HepG2 (cell line): Measurements from ENCODE around the gene PTPN14. TPM values are rescaled to one million over a fixed set of nuclear protein-coding genes. Genes with fewer than 3 reads are reported as not detected.
A peak's percentile ranks its signal among the peaks of the same experiment; 100 is the strongest.

Experiments
- ATM ChIP-seq: fragments of 450-650 bp; IDR thresholded peaks from 2 replicates; pipeline ENCODE4 v1.7.1; 2017; ENCODE audit warnings: mild to moderate bottlenecking, borderline replicate concordance
- ETV5 ChIP-seq: IDR thresholded peaks from 2 replicates; pipeline ENCODE4 v1.6.1; 2018; ENCODE audit warnings: missing biosample characterization, missing genetic modification reagents, inconsistent platforms, borderline replicate concordance
- HOXD1 ChIP-seq: sonication (generic); formaldehyde crosslinking; IDR thresholded peaks from 2 replicates; pipeline ENCODE4 v1.5.0; 2020; ENCODE audit warnings: missing genetic modification reagents
- MEIS2 ChIP-seq: sonication (generic); formaldehyde crosslinking; IDR thresholded peaks from 2 replicates; pipeline ENCODE4 v1.9.0; 2021; ENCODE audit warnings: mild to moderate bottlenecking, missing genetic modification reagents
- NR1H2 ChIP-seq: sonication (generic); formaldehyde crosslinking; IDR thresholded peaks from 2 replicates; pipeline ENCODE4 v1.8.1; 2022; ENCODE audit warnings: low read depth, missing genetic modification reagents, borderline replicate concordance
- PAWR ChIP-seq: sonication (generic); formaldehyde crosslinking; IDR thresholded peaks from 2 replicates; pipeline ENCODE4 v1.4.0; 2020; ENCODE audit warnings: missing genetic modification reagents, mild to moderate bottlenecking, borderline replicate concordance
- RARA ChIP-seq: IDR thresholded peaks from 2 replicates; pipeline ENCODE4 v1.6.1; 2016; ENCODE audit warnings: missing genetic modification reagents, missing compliant biosample characterization
- SP4 ChIP-seq: sonication (generic); formaldehyde crosslinking; IDR thresholded peaks from 2 replicates; pipeline ENCODE4 v1.8.1; 2023; ENCODE audit warnings: mild to moderate bottlenecking, missing genetic modification reagents
- ZNF329 ChIP-seq: sonication (generic); formaldehyde crosslinking; IDR thresholded peaks from 2 replicates; pipeline ENCODE4 v1.9.0; 2021; ENCODE audit warnings: low read depth, mild to moderate bottlenecking, missing genetic modification reagents
- ZNF343 ChIP-seq: sonication (generic); formaldehyde crosslinking; IDR thresholded peaks from 2 replicates; pipeline ENCODE4 v1.4.0; 2020; ENCODE audit warnings: mild to moderate bottlenecking, missing genetic modification reagents
- ZNF431 ChIP-seq: sonication (generic); formaldehyde crosslinking; IDR thresholded peaks from 2 replicates; pipeline ENCODE4 v1.9.0; 2022; ENCODE audit warnings: missing genetic modification reagents, low read depth, mild to moderate bottlenecking, borderline replicate concordance
- ZNF577 ChIP-seq: sonication (generic); formaldehyde crosslinking; IDR thresholded peaks from 2 replicates; pipeline ENCODE4 v1.4.0; 2020; ENCODE audit warnings: mild to moderate bottlenecking, low read depth, missing genetic modification reagents, borderline replicate concordance
- ZNF644 ChIP-seq: IDR thresholded peaks from 2 replicates; pipeline ENCODE4 v1.6.1; 2016; ENCODE audit warnings: low read depth
- polyA plus RNA-seq, 8 experiments: library from polyadenylated mRNA; depleted of rRNA in 3 of 8; stranded (reverse) in 7 of 8; unstranded in 1 of 8; fragments of >200 nt; fragmentation: Illumina TruSeq in 4 of 8; extraction: Trizol in 4 of 8; gene quantifications; 2 replicates each; pipeline versions ENCODE4 v1.2.1 to v1.2.3, GENCODE V29; 2011 to 2016; ENCODE audit warnings: low read depth in 4 of 8, missing spikeins in 1 of 8, mixed read lengths in 1 of 8; ENCODE audit not compliant: insufficient read depth in 1 of 8
- total RNA-seq, 5 experiments: library from RNA; depleted of rRNA; stranded (reverse); fragments of >200 nt; fragmentation: Illumina TruSeq; extraction: Trizol; gene quantifications; 2 replicates each; pipeline ENCODE4 v1.2.3, GENCODE V29; 2016; ENCODE audit warnings: low read depth in 1 of 5
- TF ChIP-seq, protein P1 (sequence below): sonication (generic); formaldehyde crosslinking; conservative IDR thresholded peaks from 2 replicates; pipeline ENCODE4 v1.4.0; 2020; ENCODE audit warnings: mild to moderate bottlenecking, missing genetic modification reagents, moderate library complexity
- TF ChIP-seq, protein P2 (sequence below): sonication (generic); formaldehyde crosslinking; IDR thresholded peaks from 2 replicates; pipeline ENCODE4 v1.9.0; 2021; ENCODE audit warnings: mild to moderate bottlenecking, missing genetic modification reagents
- TF ChIP-seq, protein P3 (sequence below): sonication (generic); formaldehyde crosslinking; IDR thresholded peaks from 2 replicates; pipeline ENCODE4 v1.8.1; 2023; ENCODE audit warnings: missing genetic modification reagents, mild to moderate bottlenecking, borderline replicate concordance
- TF ChIP-seq, protein P4 (sequence below): sonication (generic); formaldehyde crosslinking; IDR thresholded peaks from 2 replicates; pipeline ENCODE4 v1.5.0; 2020; ENCODE audit warnings: mild to moderate bottlenecking, missing genetic modification reagents, borderline replicate concordance

Gene PTPN14
- total and polyA plus RNA-seq, 2 of the 13 experiments (the other 11 are each of a cell fraction or from before 2014, with no cell fraction given), result 3.9 to 4.7 TPM

DNA sequence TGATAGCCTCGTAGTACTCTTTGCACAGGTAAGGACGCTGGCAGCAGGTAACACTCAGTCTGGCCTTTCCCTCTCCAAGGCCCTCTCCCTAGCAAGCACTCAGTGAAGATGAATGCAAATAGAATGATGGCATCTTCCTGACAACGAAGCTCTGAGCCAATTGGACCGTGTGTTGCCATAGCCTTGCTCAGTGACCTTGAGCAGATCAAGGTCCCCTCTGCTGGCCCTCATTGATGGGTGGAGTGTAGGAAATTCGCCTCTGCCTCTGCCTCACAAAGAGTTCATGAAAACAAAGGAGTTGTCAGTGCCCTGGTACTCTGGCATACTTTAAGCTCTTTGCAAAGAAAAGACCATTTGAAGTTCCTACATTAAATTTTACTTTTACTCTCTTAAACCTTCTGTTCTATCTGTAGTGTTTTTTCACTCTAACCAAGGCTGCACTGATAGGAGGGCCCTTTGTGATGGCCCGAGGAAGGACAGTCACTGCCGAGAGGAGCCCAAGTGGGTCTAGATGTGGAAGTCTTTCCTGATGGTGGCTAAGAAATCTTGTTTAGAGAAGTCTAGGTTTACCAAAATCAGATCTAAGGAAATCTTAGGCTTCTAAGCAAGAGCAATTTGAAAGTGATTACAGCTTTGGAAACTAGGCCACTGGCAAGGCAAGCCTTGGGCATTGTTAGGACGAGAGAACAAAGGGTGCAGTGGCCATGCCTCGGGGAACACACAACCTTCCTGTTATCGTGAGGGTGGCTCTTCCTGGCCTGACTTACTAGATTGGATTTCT, 232.3 kb downstream of the PTPN14 start (continued):
- TF ChIP-seq ZNF329 (CRISPR knock-in tag), result no peak
- no peak for TF ChIP-seq ZNF577
- TF ChIP-seq, protein P1, sequence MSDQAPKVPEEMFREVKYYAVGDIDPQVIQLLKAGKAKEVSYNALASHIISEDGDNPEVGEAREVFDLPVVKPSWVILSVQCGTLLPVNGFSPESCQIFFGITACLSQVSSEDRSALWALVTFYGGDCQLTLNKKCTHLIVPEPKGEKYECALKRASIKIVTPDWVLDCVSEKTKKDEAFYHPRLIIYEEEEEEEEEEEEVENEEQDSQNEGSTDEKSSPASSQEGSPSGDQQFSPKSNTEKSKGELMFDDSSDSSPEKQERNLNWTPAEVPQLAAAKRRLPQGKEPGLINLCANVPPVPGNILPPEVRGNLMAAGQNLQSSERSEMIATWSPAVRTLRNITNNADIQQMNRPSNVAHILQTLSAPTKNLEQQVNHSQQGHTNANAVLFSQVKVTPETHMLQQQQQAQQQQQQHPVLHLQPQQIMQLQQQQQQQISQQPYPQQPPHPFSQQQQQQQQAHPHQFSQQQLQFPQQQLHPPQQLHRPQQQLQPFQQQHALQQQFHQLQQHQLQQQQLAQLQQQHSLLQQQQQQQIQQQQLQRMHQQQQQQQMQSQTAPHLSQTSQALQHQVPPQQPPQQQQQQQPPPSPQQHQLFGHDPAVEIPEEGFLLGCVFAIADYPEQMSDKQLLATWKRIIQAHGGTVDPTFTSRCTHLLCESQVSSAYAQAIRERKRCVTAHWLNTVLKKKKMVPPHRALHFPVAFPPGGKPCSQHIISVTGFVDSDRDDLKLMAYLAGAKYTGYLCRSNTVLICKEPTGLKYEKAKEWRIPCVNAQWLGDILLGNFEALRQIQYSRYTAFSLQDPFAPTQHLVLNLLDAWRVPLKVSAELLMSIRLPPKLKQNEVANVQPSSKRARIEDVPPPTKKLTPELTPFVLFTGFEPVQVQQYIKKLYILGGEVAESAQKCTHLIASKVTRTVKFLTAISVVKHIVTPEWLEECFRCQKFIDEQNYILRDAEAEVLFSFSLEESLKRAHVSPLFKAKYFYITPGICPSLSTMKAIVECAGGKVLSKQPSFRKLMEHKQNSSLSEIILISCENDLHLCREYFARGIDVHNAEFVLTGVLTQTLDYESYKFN (CRISPR knock-in tag), result peak; percentile 71; the same call in 1 of the 2 replicates
- TF ChIP-seq, protein P2, sequence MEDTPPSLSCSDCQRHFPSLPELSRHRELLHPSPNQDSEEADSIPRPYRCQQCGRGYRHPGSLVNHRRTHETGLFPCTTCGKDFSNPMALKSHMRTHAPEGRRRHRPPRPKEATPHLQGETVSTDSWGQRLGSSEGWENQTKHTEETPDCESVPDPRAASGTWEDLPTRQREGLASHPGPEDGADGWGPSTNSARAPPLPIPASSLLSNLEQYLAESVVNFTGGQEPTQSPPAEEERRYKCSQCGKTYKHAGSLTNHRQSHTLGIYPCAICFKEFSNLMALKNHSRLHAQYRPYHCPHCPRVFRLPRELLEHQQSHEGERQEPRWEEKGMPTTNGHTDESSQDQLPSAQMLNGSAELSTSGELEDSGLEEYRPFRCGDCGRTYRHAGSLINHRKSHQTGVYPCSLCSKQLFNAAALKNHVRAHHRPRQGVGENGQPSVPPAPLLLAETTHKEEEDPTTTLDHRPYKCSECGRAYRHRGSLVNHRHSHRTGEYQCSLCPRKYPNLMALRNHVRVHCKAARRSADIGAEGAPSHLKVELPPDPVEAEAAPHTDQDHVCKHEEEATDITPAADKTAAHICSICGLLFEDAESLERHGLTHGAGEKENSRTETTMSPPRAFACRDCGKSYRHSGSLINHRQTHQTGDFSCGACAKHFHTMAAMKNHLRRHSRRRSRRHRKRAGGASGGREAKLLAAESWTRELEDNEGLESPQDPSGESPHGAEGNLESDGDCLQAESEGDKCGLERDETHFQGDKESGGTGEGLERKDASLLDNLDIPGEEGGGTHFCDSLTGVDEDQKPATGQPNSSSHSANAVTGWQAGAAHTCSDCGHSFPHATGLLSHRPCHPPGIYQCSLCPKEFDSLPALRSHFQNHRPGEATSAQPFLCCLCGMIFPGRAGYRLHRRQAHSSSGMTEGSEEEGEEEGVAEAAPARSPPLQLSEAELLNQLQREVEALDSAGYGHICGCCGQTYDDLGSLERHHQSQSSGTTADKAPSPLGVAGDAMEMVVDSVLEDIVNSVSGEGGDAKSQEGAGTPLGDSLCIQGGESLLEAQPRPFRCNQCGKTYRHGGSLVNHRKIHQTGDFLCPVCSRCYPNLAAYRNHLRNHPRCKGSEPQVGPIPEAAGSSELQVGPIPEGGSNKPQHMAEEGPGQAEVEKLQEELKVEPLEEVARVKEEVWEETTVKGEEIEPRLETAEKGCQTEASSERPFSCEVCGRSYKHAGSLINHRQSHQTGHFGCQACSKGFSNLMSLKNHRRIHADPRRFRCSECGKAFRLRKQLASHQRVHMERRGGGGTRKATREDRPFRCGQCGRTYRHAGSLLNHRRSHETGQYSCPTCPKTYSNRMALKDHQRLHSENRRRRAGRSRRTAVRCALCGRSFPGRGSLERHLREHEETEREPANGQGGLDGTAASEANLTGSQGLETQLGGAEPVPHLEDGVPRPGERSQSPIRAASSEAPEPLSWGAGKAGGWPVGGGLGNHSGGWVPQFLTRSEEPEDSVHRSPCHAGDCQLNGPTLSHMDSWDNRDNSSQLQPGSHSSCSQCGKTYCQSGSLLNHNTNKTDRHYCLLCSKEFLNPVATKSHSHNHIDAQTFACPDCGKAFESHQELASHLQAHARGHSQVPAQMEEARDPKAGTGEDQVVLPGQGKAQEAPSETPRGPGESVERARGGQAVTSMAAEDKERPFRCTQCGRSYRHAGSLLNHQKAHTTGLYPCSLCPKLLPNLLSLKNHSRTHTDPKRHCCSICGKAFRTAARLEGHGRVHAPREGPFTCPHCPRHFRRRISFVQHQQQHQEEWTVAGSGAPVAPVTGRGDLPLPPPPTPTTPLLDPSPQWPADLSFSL, result no peak
- no peak for TF ChIP-seq ATM
- TF ChIP-seq RARA (CRISPR knock-in tag), result peak; percentile 41; the same call in 1 of the 2 replicates
- no peak for TF ChIP-seq ZNF431 (CRISPR knock-in tag)
- TF ChIP-seq ETV5, result no peak
- TF ChIP-seq ZNF644 (CRISPR knock-in tag), result peak; percentile 74
- no peak for TF ChIP-seq PAWR (CRISPR knock-in tag)
- TF ChIP-seq, protein P3, sequence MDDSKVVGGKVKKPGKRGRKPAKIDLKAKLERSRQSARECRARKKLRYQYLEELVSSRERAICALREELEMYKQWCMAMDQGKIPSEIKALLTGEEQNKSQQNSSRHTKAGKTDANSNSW (CRISPR knock-in tag), result no peak
- TF ChIP-seq NR1H2, result no peak
- TF ChIP-seq, protein P4, sequence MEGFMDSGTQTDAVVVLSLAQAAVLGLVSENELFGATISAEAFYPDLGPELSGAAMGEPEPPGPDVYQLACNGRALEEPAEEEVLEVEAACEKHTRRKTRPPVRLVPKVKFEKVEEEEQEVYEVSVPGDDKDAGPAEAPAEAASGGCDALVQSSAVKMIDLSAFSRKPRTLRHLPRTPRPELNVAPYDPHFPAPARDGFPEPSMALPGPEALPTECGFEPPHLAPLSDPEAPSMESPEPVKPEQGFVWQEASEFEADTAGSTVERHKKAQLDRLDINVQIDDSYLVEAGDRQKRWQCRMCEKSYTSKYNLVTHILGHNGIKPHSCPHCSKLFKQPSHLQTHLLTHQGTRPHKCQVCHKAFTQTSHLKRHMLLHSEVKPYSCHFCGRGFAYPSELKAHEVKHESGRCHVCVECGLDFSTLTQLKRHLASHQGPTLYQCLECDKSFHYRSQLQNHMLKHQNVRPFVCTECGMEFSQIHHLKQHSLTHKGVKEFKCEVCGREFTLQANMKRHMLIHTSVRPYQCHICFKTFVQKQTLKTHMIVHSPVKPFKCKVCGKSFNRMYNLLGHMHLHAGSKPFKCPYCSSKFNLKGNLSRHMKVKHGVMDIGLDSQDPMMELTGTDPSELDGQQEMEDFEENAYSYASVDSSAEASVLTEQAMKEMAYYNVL (CRISPR knock-in tag), result 0 out of 2 replicates have a peak, but pooled peaks have one; percentile 29
- no peak for TF ChIP-seq HOXD1 (CRISPR knock-in tag)
- no peak for TF ChIP-seq SP4
- TF ChIP-seq ZNF343 (CRISPR knock-in tag), result no peak
- no peak for TF ChIP-seq MEIS2 (CRISPR knock-in tag)
